HFFc6 (cell line): ENCODE measurements around the gene HOXB2. TPM values are rescaled to one million over a fixed set of nuclear protein-coding genes. Genes with fewer than 3 reads are reported as not detected.

Experiments used
- DNase-seq: peaks from one replicate; pipeline ENCODE4 v3.0.0-alpha.2; 2018
- H3K27ac Mint-ChIP-seq: 2 replicates; pipeline ENCODE4 v1.8.0; 2020; ENCODE audit warnings: mild to moderate bottlenecking, mixed read lengths
- H3K27me3 Mint-ChIP-seq: 2 replicates; pipeline ENCODE4 v1.8.0; 2021; ENCODE audit warnings: mild to moderate bottlenecking, moderate library complexity, mixed read lengths; ENCODE audit not compliant: insufficient read depth
- H3K36me3 Mint-ChIP-seq: 2 replicates; pipeline ENCODE4 v1.8.0; 2021; ENCODE audit warnings: low read depth, mixed read lengths
- H3K4me1 Mint-ChIP-seq: 2 replicates; pipeline ENCODE4 v1.8.0; 2020; ENCODE audit warnings: low read depth, mixed read lengths
- H3K4me3 Mint-ChIP-seq: 2 replicates; pipeline ENCODE4 v1.8.0; 2020; ENCODE audit warnings: mild to moderate bottlenecking, moderate library complexity, mixed read lengths
- H3K9me3 Mint-ChIP-seq: 2 replicates; pipeline ENCODE4 v1.8.0; 2020; ENCODE audit warnings: mild to moderate bottlenecking, mixed read lengths
- total RNA-seq, 6 experiments: library from RNA; stranded (reverse); fragmentation: NEBNext Ultra II Directional; extraction: Animal tissue kit (Norgen Biotek cat#: 25700); gene quantifications; 2 replicates in 1 of 6; 3 replicates in 5 of 6; pipeline ENCODE4 v1.2.3, GENCODE V29; 2021
- TF ChIP-seq, protein P1 (sequence below): fragments of 200-600 bp; sonication (generic); IDR thresholded peaks from 2 replicates; pipeline ENCODE4 v1.5.0; 2021; ENCODE audit warnings: antibody characterized with exemption, mild to moderate bottlenecking

HOXB2 gene
- total RNA-seq, 6 experiments from 2014 or later = not detected

DNA sequence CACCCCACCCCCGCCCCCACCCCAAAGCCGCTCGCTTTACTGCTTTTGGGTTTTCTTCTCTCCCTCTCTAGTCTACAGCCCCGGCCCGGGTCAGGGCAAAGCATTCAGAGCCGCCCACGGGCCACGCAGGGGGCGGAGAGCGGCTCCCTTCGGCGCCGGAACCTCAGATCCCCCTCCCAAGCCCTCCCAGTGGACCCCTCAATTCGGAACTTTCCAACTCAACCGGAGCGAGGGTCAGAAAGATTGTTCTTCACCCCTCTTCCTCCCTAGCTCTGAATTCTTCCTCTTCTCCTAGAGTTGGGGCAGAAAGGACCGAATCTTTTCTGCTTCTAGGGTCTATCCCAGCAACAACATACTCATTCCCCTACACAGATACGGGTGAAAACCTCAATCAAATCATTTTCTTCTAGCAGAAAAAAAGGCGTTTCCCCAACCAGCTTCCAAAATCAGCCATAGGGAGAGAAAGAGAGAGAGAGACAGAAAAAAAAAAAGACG is 1.0 kb downstream of the HOXB2 start:
- Mint-ChIP-seq H3K27me3 (peaks cover 76% of the 10 kb centered on the region), H3K4me3 (no peak overlapping the region), H3K36me3 (no peaks in the 10 kb centered on the region), H3K9me3 (no peaks in the 10 kb centered on the region), H3K27ac (no peak overlapping the region), H3K4me1 (no peaks in the 10 kb centered on the region)
- TF ChIP-seq, protein P1, sequence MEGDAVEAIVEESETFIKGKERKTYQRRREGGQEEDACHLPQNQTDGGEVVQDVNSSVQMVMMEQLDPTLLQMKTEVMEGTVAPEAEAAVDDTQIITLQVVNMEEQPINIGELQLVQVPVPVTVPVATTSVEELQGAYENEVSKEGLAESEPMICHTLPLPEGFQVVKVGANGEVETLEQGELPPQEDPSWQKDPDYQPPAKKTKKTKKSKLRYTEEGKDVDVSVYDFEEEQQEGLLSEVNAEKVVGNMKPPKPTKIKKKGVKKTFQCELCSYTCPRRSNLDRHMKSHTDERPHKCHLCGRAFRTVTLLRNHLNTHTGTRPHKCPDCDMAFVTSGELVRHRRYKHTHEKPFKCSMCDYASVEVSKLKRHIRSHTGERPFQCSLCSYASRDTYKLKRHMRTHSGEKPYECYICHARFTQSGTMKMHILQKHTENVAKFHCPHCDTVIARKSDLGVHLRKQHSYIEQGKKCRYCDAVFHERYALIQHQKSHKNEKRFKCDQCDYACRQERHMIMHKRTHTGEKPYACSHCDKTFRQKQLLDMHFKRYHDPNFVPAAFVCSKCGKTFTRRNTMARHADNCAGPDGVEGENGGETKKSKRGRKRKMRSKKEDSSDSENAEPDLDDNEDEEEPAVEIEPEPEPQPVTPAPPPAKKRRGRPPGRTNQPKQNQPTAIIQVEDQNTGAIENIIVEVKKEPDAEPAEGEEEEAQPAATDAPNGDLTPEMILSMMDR = no peak
- no peak for DNase-seq

DNA sequence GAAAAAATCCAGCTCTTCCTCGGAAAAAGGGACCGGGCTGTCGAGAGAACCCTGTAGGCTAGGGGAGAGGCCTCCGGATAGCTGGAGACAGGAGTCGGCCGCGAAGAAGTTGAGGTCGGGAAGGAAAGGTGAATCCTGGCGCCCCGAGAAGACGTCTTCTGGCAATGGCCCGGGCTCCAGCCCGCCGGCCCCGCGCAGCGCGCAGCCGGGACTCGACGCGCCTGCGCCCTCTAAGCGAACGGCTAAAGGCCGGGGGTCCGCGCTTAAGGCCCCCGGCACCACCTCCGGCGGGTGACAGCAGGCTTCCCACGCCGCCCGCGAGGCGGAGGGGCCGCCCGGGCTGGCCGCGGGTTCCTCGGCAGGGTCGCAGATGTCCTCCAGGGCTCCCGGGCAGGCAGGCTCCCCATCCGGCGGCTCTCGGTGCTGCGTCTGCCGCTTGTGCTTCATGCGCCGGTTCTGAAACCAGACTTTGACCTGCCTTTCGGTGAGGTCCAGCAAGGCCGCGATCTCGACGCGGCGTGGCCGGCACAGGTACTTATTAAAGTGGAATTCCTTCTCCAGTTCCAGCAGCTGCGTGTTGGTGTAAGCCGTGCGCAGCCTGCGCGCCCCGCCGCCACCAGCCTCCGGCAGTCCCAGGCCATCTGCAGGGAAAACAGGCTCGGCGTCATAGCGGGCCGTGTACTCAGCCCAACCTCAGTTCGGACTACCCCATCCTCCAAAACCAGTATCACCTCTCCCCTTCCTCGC is 1.6 kb downstream of the HOXB2 start:
- H3K36me3 Mint-ChIP-seq = no peaks in the 10 kb centered on the region
- H3K9me3 Mint-ChIP-seq = no peaks in the 10 kb centered on the region
- no peak overlapping the region for H3K27ac Mint-ChIP-seq
- no peak for DNase-seq
- H3K27me3 Mint-ChIP-seq = peaks cover 72% of the 10 kb centered on the region
- H3K4me3 Mint-ChIP-seq = 0 out of 2 replicates have a peak overlapping the region, but pooled peaks have one; percentile 34
- TF ChIP-seq, protein P1 = no peak
- no peaks in the 10 kb centered on the region for H3K4me1 Mint-ChIP-seq

DNA sequence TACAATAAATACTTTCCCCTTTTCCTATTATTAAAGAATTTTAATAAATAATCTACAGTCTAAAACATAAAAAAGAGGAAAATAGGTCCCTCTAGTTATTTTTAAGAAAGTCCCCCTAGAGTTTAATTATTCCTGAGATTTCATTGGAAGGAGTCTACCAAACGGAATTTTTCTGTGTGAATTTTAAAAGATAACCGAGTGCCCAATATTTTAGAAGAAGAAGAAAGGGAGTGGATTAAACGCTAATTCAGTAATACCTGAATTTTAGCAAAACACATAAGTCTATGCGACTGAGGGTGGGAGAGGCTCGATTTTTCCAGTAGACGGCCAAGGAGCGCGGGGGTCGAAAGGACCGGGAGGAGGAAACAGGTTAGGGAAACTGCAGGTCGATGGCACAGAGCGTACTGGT is 2.2 kb downstream of the HOXB2 start:
- H3K36me3 Mint-ChIP-seq = no peaks in the 10 kb centered on the region
- H3K27ac Mint-ChIP-seq = no peak overlapping the region
- no peaks in the 10 kb centered on the region for H3K9me3 Mint-ChIP-seq
- no peak for DNase-seq
- peaks cover 68% of the 10 kb centered on the region for H3K27me3 Mint-ChIP-seq
- no peak overlapping the region for H3K4me3 Mint-ChIP-seq
- no peaks in the 10 kb centered on the region for H3K4me1 Mint-ChIP-seq
- TF ChIP-seq, protein P1 = no peak

DNA sequence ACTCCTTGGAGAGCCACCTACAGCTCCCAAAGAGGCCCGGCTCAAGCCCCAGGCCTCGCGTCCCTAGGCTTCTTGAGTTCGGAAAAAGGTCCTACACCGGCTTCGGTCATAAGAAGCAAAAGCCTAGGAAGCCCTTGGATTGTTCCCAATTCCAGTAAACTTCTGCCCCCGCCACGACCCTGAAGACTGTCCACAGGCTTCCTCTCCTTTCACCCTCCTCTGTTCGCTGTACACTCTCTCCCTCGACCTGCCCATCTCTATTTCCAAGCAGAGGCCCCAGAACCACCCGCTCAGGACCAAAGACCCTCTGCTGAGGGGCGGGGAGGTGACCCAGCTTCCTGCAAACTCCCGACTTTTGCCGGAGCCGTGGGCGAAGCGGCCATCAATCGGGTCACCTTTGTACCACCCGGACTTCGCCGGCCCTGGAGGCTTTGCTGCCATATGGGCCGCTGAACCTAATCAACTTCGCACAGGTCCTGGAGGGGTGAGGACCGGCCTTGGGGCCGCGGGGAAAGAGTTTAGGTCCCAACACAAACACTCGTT is 2.7 kb downstream of the HOXB2 start:
- no peaks in the 10 kb centered on the region for H3K36me3 Mint-ChIP-seq
- no peak for DNase-seq
- H3K4me3 Mint-ChIP-seq = no peak overlapping the region
- H3K4me1 Mint-ChIP-seq = peaks cover 3% of the 10 kb centered on the region; the same call in 1 of the 2 replicates
- peaks cover 65% of the 10 kb centered on the region for H3K27me3 Mint-ChIP-seq
- H3K27ac Mint-ChIP-seq = no peak overlapping the region
- TF ChIP-seq, protein P1 = no peak
- H3K9me3 Mint-ChIP-seq = no peaks in the 10 kb centered on the region

DNA sequence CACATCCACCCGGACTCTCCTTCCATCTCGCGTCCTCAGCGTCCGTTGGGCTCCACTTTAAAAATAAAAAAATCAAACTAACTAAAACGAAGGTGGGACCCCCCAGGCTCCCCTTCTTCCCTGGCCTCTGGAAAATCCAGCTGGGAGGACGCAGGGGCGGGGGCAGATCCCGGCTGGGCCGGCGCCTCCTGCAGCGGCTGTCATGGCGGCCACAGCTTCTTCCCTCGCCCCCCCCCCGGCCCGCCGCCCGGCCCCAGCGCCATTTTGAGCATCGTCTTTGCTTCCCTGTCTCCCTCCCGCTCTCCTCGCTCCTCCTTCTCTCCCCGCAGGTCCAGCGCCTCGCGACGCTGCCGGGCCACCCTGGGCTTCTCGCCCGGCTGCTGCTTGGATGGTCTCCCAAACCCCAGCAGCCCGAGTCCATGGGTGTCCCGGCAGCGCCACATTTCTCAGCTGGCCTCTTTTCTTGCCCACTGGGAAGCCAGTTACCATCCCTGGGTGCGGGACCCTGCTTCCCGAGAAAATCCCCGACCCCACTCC is 3.3 kb downstream of the HOXB2 start:
- Mint-ChIP-seq H3K36me3 (no peaks in the 10 kb centered on the region), H3K9me3 (no peaks in the 10 kb centered on the region), H3K4me3 (no peak overlapping the region), H3K27ac (no peak overlapping the region), H3K4me1 (peaks cover 8% of the 10 kb centered on the region; the same call in 1 of the 2 replicates), H3K27me3 (peaks cover 59% of the 10 kb centered on the region)
- no peak for DNase-seq
- TF ChIP-seq, protein P1 = no peak
